ENCODE results near the gene BNIP5.

BNIP5 gene, protein sequence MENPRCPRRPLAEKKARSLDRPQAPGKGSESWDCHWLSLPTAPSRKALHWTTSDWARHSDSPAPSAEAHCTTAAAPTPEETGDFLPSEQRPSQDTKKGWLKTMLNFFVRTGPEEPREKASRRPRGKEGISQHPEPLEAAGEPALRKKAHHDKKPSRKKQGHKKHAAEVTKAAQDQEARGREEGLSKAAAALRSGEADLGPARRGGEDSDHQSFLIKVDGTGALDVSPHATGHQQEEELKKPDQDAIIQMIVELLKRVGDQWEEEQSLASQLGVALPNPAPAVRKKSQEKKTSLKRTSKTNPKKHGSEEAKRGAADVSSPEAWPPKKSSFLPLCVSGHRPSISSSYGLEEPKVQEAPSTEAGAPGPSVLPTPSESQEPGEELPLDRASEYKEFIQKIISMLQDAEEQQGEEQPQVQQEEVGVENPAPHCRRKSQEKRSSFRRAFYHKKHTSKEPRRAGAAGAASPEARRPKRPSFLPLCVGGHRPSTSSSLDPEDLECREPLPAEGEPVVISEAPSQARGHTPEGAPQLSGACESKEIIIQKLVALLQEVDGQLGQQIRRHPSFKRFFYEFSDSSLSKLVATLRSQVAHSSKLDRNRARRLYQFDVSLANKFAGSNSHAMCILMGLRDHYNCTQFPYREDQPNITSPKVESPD

DNA sequence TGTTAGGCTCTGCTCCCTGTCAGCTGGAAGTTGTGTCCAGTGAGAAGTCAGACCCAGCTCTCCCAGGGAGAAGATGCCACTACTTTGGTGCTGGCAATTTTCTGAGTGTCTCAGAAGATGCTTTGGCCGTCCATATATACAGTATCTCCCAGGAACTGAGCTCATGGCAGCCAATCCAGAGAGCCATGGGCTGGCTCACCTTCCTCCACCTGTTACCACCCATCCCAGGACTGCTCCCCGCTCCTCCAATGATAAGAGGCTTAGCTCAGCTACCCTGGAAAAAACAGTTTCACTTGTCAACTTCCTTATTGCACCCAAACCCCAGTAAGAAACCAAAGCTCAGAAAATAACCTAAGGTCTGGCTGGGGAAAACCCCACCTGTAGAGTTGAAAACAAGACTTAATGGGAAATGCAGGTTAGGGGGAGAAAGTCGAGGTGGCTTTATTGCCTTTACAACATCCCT is at the start of gene BNIP5:
BNIP5 (minus strand) TSS at position 110 of the 463 bp plus-strand sequence. CDS start 6,198 bp downstream, outside the sequence.
- no peak for DNase-seq (ENCODE audit: low spot score)

DNA sequence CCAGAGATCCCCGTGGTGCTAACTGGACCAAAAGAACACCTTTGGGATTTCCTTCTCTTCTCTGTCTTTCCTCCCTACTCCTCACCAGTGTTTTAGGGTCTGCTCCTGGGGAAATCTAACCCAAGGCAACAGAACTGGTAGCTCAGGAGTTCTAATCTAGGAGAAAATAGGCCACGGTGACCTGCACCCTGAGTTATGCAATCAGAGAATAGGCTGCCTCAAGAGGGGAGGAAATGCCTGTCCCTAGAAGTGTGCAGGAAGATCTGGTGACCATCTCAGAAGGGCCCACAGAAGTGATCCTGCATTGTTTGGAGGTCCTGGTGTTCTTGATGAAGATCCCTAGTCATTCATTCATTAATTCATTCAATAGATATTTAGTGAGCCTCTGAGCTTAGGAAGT is 47.4 kb upstream of the BNIP5 start:
- no peak for DNase-seq (ENCODE audit: low spot score)

DNA sequence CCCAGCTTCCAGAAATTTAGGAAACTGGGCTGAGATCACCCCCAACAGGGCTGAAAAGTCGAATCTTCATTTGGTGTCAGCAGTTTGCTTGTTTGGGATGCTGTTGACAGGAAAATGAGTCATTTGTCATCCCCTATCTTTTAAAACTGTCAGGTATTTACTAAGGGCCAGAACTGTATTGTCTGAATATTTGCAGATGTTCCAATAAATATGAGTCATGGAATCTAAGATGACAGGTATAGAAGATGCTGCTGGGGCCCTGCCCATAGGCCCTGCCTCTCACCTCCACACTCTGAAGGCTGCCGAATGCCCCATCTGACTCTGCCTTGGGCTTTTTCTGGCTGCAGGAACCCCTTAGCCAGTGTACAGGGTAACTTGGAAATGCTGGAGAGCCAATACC is 46.9 kb upstream of the BNIP5 start:
- DNase-seq (ENCODE audit: low spot score) = no peak

DNA sequence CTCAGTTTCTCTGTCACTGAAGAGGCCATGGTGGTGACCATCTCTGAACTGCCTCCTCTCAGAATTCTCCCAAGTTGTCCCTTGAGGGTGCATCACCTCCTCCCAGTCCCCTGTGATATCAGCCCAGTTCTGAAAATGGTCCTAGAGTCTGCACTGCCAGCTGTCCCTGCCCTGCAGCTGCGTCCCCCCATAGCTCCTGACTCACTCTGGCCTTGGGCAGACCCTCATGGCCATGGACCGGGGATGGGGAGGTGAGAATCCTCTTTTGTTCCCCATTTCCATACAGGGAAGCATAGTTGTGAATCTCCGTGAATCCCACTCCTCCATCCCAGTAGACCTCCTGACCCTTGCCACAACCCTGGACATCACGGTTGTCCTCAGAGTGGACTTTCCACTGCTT is 46.3 kb upstream of the BNIP5 start:
- DNase-seq (ENCODE audit: low spot score) = no peak

DNA sequence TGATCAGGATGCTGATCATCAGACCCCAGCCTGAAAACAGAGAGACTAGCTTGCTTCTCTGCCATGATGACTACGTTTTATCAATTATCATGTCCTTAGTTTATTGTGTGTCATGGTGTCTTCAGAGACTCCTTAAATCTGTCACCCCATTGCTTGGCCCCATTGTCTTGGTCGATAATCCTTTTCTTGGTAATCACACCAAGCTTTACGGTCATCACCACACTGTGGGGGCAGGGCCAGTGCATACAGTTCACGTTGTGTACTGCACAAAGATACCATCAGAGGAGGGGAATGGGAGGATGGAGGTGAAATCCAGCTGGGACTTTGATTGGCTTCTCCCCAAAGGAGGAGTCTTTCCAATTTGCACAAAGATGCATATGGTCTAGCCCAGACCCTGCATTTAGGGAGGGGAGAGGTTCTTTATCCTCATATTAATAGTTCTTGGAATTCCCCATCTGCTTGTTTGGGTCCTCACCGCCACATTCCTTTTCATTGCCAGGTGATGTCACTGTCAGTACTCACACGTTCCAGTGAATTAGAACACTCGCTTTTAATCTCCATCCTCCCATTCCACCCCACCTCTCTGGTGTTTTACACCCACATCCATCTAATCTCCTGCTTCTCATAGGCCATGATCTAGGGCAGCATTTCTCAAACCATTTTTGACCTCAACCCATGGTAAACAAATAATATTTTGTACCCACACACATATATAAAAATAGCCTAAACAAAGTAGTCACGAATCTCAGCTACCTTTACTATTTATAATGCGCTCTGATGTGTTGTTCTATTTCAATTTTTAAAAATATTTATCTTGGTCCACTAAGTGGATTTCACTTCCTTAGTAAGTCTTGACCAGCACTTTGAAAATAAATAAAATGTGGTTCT is 45.1 kb upstream of the BNIP5 start:
- DNase-seq (ENCODE audit: low spot score) = no peak

DNA sequence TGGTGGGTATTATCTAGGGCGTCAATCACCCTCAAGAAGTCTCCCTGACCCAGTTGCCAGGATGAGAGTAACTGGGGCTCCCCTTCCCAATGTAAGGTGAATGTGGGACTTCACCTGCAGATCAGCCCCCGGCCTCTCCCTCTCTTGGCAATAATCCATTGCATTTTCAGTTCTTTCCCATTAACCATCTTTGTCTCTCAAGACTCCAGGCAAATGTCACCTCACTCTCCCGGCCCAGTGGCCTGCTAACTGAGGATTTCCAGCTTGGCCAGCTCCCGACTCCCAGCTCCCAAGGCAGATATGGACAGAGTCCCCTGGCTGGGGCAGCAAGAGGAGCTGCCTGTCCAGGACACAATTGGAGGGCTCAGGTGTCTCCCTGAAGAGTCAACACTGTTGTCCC is 43.5 kb upstream of the BNIP5 start:
- no peak for DNase-seq (ENCODE audit: low spot score)

DNA sequence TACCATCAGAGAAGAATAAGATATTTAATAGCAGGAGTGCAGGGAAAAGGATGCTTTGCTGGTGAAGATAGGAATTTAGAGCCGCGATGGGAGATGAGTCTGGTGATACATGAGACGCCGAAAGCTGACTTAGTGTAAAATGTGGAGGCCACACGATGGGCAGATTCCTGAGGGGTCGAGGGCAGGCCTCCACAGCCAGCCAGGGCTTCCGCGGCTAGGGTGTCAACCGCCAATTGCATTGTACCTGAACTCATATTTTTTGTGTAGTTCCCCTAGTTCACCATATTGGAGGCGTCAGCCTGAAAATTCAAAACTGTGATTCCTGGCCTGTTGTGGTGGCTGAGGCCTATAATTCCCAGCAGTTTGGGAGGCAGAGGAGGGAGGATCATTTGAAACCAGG is 42.2 kb upstream of the BNIP5 start:
- DNase-seq (ENCODE audit: low spot score) = no peak

DNA sequence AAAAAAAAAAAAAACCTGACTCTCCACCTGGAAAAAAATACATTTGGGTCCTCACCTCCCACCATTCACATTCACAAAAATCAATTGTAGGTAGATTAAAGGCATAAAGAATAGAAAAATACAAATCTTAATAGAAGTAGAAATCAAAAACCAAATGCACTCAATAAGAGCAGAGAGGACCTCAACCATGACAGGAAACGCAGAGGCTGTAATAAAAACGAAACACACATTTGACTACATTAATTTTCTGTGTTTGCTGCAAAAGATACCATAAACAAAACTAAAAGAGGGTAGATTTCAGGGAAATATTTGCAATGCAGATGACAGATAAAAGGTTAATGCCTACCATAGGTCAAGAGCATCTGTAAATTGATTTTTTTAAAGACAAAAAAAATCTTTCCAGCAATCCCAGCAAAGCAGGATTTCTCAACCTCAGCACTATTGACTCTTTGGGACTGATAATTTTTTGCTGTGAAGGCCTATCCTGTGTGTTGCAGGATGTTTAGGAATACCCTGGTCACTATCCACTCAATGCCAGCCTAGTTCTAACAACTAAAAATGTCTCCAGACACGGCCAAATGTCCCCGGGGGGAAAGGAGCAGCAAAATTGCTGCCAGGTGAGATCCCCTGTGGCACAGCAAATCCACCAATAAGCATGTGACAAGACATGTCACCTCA is 41.7 kb upstream of the BNIP5 start:
- DNase-seq (ENCODE audit: low spot score) = no peak

DNA sequence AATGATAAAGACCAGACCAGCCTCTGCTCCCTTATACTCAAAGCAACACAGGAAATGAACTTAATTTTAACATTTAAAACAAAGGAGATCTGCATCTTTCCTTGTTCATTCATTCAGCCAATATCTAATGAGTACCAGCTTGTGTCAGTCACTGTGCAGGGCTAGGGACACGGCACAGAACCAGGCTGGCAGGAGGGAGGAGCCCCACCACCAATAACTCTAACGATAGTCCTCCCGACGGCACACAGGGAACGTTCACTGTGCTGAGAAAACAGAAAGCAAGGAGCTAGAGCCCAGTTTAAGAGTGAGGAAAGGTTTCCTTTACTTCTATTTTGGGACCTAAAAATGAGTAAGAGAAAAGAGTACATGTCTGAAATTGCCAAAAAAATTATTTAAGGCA is 40.9 kb upstream of the BNIP5 start:
- no peak for DNase-seq (ENCODE audit: low spot score)

DNA sequence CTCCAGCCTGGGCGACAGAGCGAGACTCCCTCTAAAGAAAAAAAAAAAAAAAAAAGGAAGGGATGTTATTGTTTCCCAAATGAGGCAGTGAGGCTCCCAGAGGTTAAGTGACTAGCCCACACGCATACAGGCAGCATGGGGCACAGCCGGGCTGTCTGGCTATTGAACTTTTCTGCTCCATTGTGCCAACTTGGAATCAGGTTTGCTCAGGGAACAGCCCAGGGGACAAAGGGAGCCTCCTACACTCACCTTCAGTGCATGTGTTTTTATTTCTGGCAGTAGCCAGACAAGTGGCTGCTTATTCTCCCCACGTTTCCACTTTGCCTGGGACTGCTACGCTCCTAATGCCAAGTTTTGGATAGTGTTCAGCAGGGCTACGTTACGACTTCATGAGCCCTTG is 40.1 kb upstream of the BNIP5 start:
- no peak for DNase-seq (ENCODE audit: low spot score)

DNA sequence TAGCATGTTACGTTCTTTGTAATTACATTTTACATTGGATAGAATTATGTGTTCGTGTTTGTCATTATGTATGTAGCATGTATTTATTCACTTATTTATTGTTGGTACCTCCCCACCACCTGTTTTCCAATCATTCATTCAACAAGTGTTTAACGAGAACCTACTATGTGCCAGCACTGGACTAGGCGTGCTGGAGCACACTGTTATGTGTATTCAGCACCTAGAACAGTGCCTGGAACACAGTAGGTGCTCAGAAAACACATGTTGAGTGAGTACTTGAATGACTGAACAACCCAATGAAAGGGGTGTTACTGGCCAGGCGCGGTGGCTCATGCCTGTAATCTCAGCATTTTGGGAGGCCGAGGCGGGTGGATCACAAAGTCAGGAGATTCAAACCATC is 39.5 kb upstream of the BNIP5 start:
- DNase-seq (ENCODE audit: low spot score) = no peak

DNA sequence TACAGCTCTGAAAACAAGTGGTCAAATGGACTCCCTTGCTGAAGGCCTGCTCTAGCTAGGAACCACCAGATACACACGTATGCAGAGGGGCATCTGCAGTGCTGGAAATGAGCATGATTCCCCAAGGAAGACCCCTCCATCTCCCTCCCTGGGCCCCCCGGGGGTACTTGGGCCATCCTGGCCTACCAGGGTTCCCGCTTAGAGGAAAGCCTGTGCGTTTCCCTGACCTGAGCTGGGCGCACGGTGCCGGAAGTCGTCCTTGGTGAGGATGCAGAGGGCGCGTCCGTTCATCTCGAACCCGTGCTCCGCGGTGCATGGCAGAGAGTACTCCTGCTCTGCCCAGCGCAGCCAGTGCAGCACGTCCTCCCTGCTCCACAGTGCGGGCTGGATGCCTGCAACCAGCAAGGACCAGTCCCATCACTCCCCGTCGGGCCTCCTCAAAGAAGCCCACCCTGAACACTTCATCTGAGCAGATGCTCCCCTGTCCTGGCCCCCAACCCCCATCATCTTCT is 39.0 kb upstream of the BNIP5 start:
- DNase-seq (ENCODE audit: low spot score) = no peak

DNA sequence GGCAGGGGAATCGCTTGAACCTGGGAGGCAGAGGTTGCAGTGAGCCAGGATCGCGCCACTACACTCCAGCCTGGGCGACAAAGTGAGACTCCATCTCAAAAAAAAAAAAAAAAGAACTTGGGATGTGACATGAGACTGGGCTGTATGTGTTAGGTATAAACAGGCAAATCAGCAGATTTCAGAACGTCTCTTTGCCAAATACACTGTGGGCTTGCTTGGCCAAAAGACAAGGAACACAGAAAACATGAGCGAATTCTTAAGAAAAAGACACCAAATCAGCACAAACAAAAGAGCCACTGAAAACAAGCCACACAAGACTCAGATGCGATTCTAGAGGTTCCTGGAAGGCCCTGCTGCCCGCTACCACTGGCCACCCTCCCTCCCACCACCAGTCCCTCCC is 38.3 kb upstream of the BNIP5 start:
- no peak for DNase-seq (ENCODE audit: low spot score)

DNA sequence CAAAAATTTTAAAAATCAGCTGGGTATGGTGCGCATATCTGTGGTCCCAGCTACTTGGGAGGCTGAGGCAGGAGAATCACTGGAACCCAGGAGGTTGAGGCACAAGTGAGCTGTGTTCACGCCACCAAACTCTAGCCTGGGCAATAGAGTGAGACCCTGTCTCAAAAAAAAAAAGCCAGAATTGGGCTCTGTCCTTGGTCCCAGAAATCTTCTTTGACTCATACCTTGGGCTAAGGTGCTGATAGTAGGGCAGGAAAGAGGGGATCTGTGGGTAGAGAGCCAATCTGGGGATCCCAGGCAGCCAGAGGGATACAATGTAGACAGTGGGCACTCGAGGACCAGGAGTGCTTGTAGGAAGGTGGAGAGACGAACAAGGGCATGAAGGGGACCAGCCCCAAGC is 37.5 kb upstream of the BNIP5 start:
- no peak for DNase-seq (ENCODE audit: low spot score)

DNA sequence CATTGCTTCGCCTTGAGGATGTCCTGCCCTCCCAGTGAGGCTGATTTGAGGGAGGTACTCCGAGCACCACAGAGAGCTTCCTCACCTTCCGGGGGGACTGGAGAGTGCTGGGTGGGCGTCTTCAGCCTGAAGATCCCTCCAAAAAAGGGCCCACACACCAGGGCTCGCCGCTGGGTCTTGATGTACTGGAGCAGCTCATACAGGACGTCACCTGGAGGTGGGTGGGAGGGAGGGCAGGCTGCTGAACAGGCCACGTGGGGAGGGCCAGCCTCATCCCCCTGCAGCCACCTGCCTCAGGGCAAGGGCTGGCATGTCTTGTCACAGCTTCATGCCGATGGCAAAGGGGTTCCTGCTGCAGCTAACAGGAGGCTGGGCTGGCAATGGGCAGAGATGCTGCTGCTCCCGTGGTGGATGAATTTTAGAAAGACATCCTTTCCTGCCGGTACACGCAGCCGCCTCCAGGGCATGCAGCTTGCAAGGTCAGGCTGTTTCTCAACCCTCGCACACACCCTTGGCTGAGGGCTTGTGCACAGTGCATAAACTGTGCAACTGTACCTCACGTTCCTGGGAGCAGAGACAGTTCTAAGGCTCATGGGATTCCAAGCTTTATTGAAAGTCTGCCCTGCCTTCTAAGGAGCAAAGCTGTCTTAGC is 36.8 kb upstream of the BNIP5 start:
- DNase-seq (ENCODE audit: low spot score) = no peak

DNA sequence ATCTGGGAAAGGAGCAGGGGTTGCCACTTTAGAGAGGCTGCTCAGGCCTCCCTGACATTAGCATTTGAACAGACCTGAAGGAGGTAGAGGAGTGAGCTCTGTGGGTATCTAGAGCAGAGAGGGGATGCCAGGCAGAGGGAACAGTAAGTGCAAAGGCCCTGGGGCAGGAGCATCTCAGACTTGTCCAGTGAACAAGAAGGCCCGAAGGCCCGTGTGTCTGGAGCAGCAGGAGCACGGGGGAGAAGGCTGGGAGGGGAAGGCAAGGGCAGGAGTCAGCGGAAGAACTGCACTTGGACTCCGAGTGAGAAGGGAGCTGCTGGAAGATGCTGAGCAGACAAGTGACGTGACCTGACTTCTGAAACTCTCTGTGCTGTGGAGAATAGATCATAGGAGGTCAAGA is 35.4 kb upstream of the BNIP5 start:
- no peak for DNase-seq (ENCODE audit: low spot score)

DNA sequence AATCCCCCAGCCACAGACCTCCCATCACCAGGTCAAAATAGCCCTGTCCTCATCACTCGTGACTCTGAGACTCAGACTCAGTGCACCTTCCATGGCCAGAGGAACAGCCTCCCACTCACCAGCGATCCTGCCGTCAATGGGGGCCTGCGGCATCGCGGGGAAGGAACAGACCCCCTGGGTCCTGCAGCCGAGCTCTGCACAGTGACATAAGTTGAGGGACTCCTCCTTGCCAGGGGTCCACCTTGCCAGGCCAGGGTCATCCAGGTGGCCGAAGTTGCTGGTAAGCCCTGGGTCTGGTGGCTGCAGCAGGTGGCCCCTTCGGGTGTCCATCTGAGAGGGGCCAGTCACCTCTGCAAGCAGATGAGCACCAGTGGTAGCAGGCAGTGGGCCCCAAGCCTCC is 34.5 kb upstream of the BNIP5 start:
- DNase-seq (ENCODE audit: low spot score) = no peak

DNA sequence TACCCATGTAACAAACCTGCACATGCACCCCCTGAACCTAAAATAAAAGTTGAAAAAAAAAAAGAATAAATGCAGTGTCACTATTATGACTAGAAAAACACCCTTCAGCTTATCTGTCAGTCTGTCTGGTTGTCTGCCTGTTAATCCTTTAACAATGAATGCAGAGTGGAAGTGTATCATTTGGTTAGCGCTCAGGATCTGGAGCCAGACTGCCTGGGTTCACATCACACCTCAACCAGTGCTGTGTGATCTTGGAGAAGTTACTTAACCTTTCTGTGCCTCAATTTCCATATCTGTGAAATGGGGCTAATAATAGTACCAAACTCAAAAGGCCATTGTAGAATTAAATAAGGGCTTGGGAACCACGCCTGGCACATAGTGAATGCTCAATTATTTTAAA is 34.0 kb upstream of the BNIP5 start:
- no peak for DNase-seq (ENCODE audit: low spot score)

DNA sequence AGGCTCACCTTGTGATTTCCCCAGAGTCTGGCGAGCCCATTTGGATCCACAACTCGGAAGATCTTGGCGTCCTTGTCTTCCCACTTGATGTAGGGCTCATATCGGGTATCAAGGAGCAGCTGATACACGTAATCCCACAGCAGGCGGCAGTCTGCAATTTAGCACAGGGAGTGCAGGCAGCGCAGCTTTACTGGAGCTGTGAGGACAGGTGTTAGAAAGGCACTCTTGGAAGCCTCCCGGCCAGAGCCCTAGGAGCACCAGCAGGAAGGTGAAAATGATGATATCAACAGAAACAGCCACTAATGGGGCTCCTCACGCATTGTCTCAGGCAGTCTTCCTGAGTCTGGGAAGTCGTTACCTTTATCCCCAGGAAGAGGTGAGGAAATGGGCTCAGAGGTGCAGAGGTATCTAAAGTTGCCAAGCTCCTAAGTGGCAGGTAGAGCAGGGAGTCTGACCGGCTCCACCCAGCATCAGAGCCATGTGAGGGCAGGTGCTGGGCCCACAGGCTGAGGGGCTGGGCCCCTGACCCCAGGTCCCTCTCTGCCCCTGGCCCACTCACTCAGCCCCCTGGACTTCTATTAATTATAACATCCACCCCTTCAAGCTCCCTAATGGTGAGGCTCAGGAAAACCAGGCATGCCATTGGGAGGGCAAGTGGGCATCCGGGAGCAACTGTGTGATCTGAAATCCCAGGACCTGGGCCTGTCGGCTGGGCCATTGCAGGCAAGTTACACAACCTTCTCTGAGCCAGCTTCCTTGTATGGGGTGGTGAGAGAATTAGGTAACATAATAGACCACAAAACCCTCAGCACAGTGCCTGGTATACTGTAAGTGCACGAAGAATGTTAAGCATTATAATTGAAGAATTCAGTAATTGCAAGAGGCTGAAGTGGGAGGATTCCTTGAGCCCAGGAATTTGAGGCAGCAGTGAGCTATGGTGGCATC is 32.5 kb upstream of the BNIP5 start:
- peak; percentile 32 for DNase-seq (ENCODE audit: low spot score)

DNA sequence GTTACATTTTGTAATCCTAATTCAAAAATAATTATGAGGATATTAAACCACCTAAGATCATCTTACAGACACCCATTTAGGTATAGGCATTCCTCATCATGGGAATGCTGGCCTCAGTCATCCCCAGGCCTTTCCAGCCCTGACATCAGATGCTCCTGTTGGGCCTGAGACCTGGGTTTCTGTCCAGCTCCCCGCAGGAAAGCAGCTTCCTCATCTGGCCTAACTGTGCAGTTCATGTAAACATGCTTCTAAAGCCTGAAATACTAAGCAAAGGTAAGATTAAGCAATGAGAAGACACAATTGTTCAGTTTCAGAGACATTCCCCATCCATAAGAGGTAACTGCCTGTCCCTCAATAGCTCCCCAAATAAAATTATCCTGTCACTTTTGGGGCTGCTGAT is 31.7 kb upstream of the BNIP5 start:
- no peak for DNase-seq (ENCODE audit: low spot score)

Measured in SW480 (cell line).